ENCODE data around the gene ZBED2. TPM values are rescaled to one million over a fixed set of nuclear protein-coding genes. Genes with fewer than 3 reads are reported as not detected.

The ZBED2 gene
- total and polyA plus RNA-seq, 4 donors: 0.11 TPM; not detected in 3

DNA sequence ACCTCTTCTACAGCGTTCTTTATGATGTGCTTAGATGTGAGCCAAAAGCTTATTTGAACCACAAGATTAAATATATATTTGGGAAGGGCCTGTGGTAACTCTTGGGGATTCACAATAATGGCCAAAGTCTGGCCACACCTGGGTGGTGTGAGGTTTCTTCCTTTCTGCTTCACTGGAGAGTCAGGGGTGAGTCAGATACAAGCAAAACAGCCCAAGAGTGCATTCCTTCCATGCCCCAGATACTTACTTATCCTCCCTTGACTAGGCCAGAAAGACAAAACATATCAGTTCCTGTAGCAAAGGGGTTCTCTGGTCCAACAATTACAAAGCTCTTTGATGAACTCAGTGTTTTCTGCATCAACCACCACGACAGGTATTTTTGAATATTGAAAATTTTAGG lies 941 bp downstream of the ZBED2 start:
- no peaks in the 10 kb centered on the region for H3K9me3 ChIP-seq (ENCODE audit: control insufficient read depth, insufficient read depth, low read length)
- H3K36me3 ChIP-seq (ENCODE audit: control insufficient read depth, insufficient read depth, low read length): no peaks in the 10 kb centered on the region
- H3K27me3 ChIP-seq (ENCODE audit: control insufficient read depth, insufficient read depth, low read length): no peaks in the 10 kb centered on the region
- no peak overlapping the region for H3K27ac ChIP-seq (ENCODE audit: low read depth, low read length)
- no peaks in the 10 kb centered on the region for H3K4me1 ChIP-seq (ENCODE audit: control insufficient read depth, insufficient read depth, low read length)
- H3K4me3 ChIP-seq (ENCODE audit: low read depth, low read length): no peak overlapping the region
- DNase-seq (ENCODE audit: low read depth in 4 of 6, low spot score in 6 of 6): no peak
- no CpG with 5 or more reads among the region's 2 CpGs for WGBS (ENCODE audit: insufficient coverage)

DNA sequence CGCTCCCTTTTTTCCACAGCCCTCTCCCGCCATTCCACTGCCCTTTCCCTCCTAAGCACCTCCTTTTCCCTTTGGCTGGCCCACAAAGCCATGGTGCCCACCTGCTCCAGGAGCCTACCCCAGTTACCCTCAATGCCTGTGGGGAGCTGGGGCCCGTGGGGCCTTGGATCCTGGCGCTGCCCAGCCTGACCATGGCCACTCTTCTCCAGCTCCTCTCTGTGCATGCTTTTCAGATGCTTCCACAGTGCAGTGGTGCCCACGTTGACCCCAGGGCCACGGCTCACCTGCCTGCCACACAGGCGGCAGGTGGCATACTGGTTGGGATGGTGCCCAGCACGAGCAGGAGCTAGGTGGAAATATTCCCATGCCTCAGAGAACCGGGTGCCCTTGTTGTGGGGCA lies 1.5 kb downstream of the ZBED2 start:
- Histone ChIP-seq H3K4me1 (ENCODE audit: control insufficient read depth, insufficient read depth, low read length) (no peaks in the 10 kb centered on the region), H3K27me3 (ENCODE audit: control insufficient read depth, insufficient read depth, low read length) (no peaks in the 10 kb centered on the region), H3K27ac (ENCODE audit: low read depth, low read length) (no peak overlapping the region), H3K36me3 (ENCODE audit: control insufficient read depth, insufficient read depth, low read length) (no peaks in the 10 kb centered on the region), H3K9me3 (ENCODE audit: control insufficient read depth, insufficient read depth, low read length) (no peaks in the 10 kb centered on the region), H3K4me3 (ENCODE audit: low read depth, low read length) (no peak overlapping the region)
- DNase-seq (ENCODE audit: low read depth in 4 of 6, low spot score in 6 of 6): no peak
- WGBS (ENCODE audit: insufficient coverage): 91% methylated on average over 6 of the region's 9 CpGs

DNA sequence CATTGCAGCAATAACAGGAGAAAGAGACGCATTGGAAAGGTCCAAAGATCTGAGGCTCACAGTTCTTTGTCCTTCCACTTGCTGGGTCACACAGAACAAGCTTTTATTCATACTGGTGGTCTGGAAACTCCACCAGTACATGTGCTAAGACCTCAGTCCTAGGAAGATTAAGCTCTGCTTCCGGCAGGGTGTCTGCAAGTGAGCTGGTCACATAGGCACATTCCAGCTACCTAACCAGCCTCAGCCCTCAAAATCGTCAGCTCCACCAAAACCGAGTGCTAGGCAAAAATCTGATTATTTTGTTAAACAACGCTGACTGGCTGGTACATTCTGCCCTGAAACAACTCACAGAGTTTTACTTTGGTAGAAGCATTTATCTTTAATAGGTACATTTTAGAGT lies 2.2 kb downstream of the ZBED2 start:
- Histone ChIP-seq H3K4me3 (ENCODE audit: low read depth, low read length) (no peak overlapping the region), H3K4me1 (ENCODE audit: control insufficient read depth, insufficient read depth, low read length) (no peaks in the 10 kb centered on the region), H3K27me3 (ENCODE audit: control insufficient read depth, insufficient read depth, low read length) (no peaks in the 10 kb centered on the region), H3K36me3 (ENCODE audit: control insufficient read depth, insufficient read depth, low read length) (no peaks in the 10 kb centered on the region), H3K27ac (ENCODE audit: low read depth, low read length) (no peak overlapping the region), H3K9me3 (ENCODE audit: control insufficient read depth, insufficient read depth, low read length) (no peaks in the 10 kb centered on the region)
- 71% methylated on average over 3 of the region's 5 CpGs for WGBS (ENCODE audit: insufficient coverage)
- no peak for DNase-seq (ENCODE audit: low read depth in 4 of 6, low spot score in 6 of 6)

DNA sequence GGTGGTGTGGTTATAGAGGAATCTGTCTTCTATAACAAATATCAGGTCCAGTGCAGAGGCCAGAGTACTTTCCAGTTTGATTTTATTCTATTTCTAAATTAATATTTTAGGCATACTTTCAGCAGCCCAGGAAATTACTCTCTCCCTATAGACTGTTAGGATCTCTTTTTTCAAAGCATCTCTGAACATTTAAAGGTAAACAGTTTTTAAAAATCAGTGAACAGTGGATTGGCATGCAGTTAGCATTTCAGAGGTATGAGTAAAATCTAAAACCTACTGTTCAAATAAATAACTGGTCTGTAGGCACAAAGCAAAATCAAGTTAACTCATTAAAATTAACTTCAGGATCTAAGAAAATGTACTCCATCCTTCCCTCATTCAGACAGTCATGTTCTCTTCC lies 3.0 kb downstream of the ZBED2 start:
- Histone ChIP-seq H3K4me3 (ENCODE audit: low read depth, low read length) (no peak overlapping the region), H3K27me3 (ENCODE audit: control insufficient read depth, insufficient read depth, low read length) (no peaks in the 10 kb centered on the region)

DNA sequence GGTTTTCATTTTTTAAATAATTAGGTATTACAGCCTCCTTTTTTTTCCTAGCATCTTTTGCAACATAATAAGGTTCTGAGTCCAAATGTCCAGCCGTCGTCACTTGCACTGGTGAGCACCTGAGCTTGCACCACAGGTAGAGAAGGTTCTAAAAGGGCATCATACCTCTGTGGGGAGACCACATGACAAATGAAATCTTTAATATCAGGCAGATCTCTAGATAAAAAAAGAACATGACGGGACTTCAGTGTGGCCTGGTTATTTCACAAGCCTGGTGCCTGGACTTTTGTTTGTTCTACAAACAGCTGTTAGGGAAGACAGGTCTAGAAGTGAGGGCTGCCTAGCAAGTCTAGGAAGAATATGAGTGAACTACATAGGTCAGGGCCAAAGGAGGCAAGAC lies 3.6 kb downstream of the ZBED2 start:
- no peak overlapping the region for H3K4me3 ChIP-seq (ENCODE audit: low read depth, low read length)
- WGBS (ENCODE audit: insufficient coverage): 83% methylated on average over 1 of the region's 3 CpGs
- no peaks in the 10 kb centered on the region for H3K27me3 ChIP-seq (ENCODE audit: control insufficient read depth, insufficient read depth, low read length)
- DNase-seq (ENCODE audit: low read depth in 4 of 6, low spot score in 6 of 6): no peak
- no peaks in the 10 kb centered on the region for H3K9me3 ChIP-seq (ENCODE audit: control insufficient read depth, insufficient read depth, low read length)
- no peaks in the 10 kb centered on the region for H3K4me1 ChIP-seq (ENCODE audit: control insufficient read depth, insufficient read depth, low read length)
- H3K36me3 ChIP-seq (ENCODE audit: control insufficient read depth, insufficient read depth, low read length): no peaks in the 10 kb centered on the region
- no peak overlapping the region for H3K27ac ChIP-seq (ENCODE audit: low read depth, low read length)

More for the DNA sequence above, 3.0 kb downstream of the ZBED2 start:
- Histone ChIP-seq H3K4me1 (ENCODE audit: control insufficient read depth, insufficient read depth, low read length) (no peaks in the 10 kb centered on the region), H3K9me3 (ENCODE audit: control insufficient read depth, insufficient read depth, low read length) (no peaks in the 10 kb centered on the region), H3K36me3 (ENCODE audit: control insufficient read depth, insufficient read depth, low read length) (no peaks in the 10 kb centered on the region), H3K27ac (ENCODE audit: low read depth, low read length) (no peak overlapping the region)
- no peak for DNase-seq (ENCODE audit: low read depth in 4 of 6, low spot score in 6 of 6)

DNA sequence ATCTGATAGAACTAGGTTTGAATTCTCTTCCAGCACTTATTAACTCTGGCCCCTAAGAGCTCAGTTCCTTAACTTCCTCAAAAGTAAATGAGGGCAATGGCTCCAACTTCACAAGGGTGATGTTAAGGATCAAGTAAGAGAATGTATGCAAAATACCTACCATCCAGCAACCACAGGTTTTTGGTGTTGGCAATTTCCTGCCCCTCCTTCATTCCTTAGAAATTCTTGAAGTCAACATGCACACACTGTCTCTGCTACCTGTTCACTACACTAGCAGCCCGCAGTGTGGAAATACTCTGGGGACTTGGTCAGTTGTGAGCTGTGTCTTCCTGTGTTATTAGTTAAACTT lies 5.0 kb downstream of the ZBED2 start:
- Histone ChIP-seq H3K4me3 (ENCODE audit: low read depth, low read length) (no peak overlapping the region), H3K4me1 (ENCODE audit: control insufficient read depth, insufficient read depth, low read length) (no peaks in the 10 kb centered on the region), H3K36me3 (ENCODE audit: control insufficient read depth, insufficient read depth, low read length) (no peaks in the 10 kb centered on the region), H3K27me3 (ENCODE audit: control insufficient read depth, insufficient read depth, low read length) (no peaks in the 10 kb centered on the region), H3K9me3 (ENCODE audit: control insufficient read depth, insufficient read depth, low read length) (no peaks in the 10 kb centered on the region), H3K27ac (ENCODE audit: low read depth, low read length) (no peak overlapping the region)
- no CpG with 5 or more reads among the region's 1 CpG for WGBS (ENCODE audit: insufficient coverage)
- no peak for DNase-seq (ENCODE audit: low read depth in 4 of 6, low spot score in 6 of 6)

DNA sequence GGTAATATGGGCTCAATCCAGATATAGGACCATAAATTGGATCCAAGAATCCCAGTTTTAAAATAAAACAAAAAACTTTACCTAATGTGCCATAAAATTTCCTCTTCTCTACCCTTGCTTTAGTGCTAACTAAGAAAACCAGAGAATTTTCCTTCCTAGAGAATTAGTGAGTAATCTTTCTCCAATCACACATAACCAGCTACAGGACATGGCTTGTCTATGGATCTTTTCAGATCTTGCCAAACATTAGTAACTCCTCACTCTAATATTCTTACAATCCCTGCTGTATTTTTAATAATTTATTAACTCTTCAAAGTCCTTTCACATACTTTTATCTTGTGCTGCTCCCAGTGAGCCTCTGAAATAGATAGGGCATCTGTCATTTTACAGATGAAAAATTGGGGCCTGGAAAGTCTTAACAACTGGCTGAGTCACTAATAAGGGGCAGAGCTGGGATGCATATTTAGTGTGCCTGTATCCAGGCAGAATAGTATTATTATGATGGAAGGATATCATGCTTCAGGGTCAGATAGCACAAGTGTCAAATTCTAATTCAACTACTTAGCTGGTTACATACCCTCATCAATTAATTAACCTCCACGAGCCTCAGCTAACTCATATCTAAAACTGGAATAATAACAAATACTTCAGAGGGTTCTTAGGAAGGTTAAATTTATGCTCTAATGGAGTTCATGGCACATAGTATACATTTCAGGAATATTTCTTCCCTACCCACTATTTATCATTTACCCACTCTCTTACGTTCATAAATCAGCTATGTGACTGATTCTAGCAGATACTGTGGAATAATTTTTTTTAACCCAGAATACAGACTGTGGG lies 5.6 kb downstream of the ZBED2 start:
- no peak for DNase-seq (ENCODE audit: low read depth in 4 of 6, low spot score in 6 of 6)
- Histone ChIP-seq H3K27ac (ENCODE audit: low read depth, low read length) (no peak overlapping the region), H3K4me3 (ENCODE audit: low read depth, low read length) (no peak overlapping the region), H3K9me3 (ENCODE audit: control insufficient read depth, insufficient read depth, low read length) (no peaks in the 10 kb centered on the region), H3K27me3 (ENCODE audit: control insufficient read depth, insufficient read depth, low read length) (no peaks in the 10 kb centered on the region), H3K36me3 (ENCODE audit: control insufficient read depth, insufficient read depth, low read length) (no peaks in the 10 kb centered on the region), H3K4me1 (ENCODE audit: control insufficient read depth, insufficient read depth, low read length) (no peaks in the 10 kb centered on the region)
- WGBS (ENCODE audit: insufficient coverage): no CpG with 5 or more reads among the region's 2 CpGs

DNA sequence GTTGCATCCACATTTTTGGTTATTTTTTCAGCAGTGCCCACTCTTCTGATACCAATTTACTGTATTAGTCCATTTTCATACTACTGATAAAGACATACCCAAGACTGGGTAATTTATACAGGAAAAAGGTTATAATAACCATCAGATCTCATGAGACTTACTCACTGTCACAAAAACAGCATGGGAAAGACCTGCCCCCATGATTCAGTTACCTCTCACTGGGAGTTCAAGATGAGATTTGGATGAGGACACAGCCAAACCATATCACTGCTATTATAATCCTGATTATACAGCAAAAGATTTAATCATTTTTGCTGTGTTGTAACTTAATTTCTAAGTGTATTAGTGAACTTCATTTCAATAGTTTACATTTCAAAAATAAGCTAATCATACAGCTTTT lies 6.6 kb downstream of the ZBED2 start:
- H3K27ac ChIP-seq (ENCODE audit: low read depth, low read length): no peak overlapping the region
- no peaks in the 10 kb centered on the region for H3K27me3 ChIP-seq (ENCODE audit: control insufficient read depth, insufficient read depth, low read length)
- H3K36me3 ChIP-seq (ENCODE audit: control insufficient read depth, insufficient read depth, low read length): no peaks in the 10 kb centered on the region
- DNase-seq (ENCODE audit: low read depth in 4 of 6, low spot score in 6 of 6): no peak
- no peak overlapping the region for H3K4me3 ChIP-seq (ENCODE audit: low read depth, low read length)
- no peaks in the 10 kb centered on the region for H3K9me3 ChIP-seq (ENCODE audit: control insufficient read depth, insufficient read depth, low read length)
- no peaks in the 10 kb centered on the region for H3K4me1 ChIP-seq (ENCODE audit: control insufficient read depth, insufficient read depth, low read length)

DNA sequence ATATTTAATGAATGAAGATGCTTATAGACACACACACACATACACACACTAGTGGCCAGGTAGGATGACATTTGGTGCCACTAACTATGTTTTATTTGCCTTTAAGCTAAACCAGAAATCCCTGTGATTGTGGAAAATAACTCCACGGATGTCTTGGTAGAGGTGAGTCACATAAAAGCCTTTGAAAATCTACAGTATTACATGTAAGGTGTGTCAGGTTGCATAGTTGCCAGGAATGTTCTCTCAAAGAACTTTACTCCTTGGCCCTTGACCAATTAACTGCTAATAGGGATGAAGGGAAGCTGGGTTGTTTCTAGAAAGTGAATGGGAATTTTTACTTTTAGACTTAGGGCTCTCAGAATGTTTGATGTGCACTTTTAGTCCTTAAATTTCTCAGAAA lies 9.9 kb downstream of the ZBED2 start:
- no peak overlapping the region for H3K4me3 ChIP-seq (ENCODE audit: low read depth, low read length)
- no peaks in the 10 kb centered on the region for H3K36me3 ChIP-seq (ENCODE audit: control insufficient read depth, insufficient read depth, low read length)
- H3K9me3 ChIP-seq (ENCODE audit: control insufficient read depth, insufficient read depth, low read length): no peaks in the 10 kb centered on the region
- no peak overlapping the region for H3K27ac ChIP-seq (ENCODE audit: low read depth, low read length)
- H3K27me3 ChIP-seq (ENCODE audit: control insufficient read depth, insufficient read depth, low read length): no peaks in the 10 kb centered on the region
- no CpG with 5 or more reads among the region's 1 CpG for WGBS (ENCODE audit: insufficient coverage)
- DNase-seq (ENCODE audit: low read depth in 4 of 6, low spot score in 6 of 6): no peak
- no peaks in the 10 kb centered on the region for H3K4me1 ChIP-seq (ENCODE audit: control insufficient read depth, insufficient read depth, low read length)

DNA sequence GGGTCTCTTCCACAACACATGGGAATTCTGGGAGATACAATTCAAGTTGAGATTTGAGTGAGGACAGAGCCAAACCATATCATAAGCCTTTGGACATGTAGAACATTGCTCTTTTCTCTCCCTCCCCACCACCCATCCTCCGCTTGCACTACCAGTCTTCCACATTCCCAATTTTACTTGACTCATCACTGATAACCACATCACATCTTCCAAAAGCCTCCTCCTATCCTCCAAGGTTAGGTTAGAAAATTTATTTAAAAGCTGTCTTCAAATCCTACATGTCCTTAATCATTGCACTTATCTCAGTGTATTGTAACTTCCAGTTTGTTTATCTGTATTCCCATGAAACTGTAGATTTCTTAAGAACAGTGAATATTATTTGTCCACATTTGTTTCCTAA lies 10.4 kb downstream of the ZBED2 start:
- DNase-seq (ENCODE audit: low read depth in 4 of 6, low spot score in 6 of 6): no peak
- no peaks in the 10 kb centered on the region for H3K4me1 ChIP-seq (ENCODE audit: control insufficient read depth, insufficient read depth, low read length)
- no peak overlapping the region for H3K27ac ChIP-seq (ENCODE audit: low read depth, low read length)
- H3K9me3 ChIP-seq (ENCODE audit: control insufficient read depth, insufficient read depth, low read length): no peaks in the 10 kb centered on the region
- no peaks in the 10 kb centered on the region for H3K27me3 ChIP-seq (ENCODE audit: control insufficient read depth, insufficient read depth, low read length)
- no peak overlapping the region for H3K4me3 ChIP-seq (ENCODE audit: low read depth, low read length)
- no peaks in the 10 kb centered on the region for H3K36me3 ChIP-seq (ENCODE audit: control insufficient read depth, insufficient read depth, low read length)
- WGBS (ENCODE audit: insufficient coverage): no CpG with 5 or more reads among the region's 1 CpG

Data from spinal cord (tissue), 10 donors.